Measurements from ENCODE around the gene MCRIP2.
"Not testable (repeated sequence)": the region's sequence is repeated elsewhere in the genome, so short reads cannot be mapped to it uniquely, and the experiment has no call there.

Gene MCRIP2, protein sequence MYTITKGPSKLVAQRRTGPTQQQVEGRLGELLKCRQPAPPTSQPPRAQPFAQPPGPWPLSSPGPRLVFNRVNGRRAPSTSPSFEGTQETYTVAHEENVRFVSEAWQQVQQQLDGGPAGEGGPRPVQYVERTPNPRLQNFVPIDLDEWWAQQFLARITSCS

DNA sequence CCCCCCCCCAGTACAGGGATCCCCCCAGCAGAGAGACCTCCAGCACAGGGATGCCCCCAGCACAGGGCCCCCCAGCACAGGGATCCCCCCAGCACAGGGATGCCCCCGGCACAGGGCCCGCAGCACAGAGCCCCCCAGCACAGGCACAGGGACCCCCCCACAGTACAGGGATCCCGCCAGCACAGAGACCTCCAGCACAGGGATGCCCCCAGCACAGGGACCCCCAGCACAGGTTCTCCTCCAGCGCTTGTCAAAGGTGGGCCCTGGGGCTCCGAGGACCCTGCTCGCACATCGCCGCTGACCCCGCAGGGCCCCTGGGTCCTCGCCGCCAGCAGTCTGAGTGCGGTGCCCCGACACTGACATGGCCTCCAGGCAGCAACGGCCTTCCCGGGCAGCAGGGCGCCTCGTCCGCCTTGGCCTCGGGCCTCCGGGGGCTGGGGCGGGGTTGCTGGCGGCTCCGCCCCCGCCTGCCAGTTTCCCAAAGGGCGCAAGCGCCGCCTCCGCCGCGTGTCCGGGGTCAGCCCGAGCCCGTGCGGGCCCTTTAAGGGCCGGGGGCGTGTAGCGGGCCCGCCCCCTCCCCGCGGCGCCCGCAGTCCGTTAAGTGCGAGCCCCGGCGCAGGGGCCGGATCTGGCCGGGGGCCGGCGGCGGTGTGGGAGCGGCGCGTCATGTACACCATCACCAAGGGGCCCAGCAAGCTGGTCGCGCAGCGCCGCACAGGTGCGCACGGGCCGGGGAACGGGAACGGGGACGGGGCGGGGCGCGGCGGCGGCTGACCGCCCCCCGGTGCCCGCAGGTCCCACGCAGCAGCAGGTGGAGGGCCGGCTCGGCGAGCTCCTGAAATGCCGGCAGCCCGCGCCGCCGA is at the start of gene MCRIP2:
Gene MCRIP2, plus strand, starts transcription at position 503 of the 863 bp plus-strand sequence. Its CDS starts 164 bp downstream, at position 667.
- peak; percentile 59 for DNase-seq

DNA sequence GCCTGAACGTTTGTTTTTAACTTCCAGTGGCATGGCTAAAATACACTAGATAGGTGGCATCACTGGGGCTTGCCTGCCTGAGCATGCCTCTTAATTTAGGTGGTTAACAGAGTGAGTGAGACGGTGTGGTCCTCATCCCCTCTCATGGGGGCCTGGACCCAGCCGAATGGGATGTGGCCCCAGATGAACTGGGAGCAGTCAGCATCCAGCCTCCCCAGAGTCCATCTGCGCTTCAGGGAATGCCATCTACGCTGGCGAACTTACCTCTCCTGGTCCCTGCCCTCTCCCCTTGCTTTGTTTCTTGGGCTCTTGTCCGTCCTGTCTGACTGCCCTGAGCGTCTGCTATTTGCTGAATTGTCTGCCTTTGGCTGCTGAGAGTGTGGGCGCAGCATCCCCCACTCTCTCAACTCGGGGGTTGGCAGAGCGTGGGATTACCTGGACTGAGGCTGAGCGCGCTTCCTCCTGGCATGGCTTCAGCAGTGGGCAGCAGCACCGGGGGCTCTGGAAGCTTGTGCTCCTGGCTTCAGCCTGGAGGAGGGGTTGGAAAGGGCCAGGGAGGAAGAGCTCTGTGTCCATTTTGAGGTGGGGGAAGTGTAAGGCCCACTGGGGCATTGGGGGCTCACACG is 49.6 kb upstream of the MCRIP2 start:
- DNase-seq = no peak

DNA sequence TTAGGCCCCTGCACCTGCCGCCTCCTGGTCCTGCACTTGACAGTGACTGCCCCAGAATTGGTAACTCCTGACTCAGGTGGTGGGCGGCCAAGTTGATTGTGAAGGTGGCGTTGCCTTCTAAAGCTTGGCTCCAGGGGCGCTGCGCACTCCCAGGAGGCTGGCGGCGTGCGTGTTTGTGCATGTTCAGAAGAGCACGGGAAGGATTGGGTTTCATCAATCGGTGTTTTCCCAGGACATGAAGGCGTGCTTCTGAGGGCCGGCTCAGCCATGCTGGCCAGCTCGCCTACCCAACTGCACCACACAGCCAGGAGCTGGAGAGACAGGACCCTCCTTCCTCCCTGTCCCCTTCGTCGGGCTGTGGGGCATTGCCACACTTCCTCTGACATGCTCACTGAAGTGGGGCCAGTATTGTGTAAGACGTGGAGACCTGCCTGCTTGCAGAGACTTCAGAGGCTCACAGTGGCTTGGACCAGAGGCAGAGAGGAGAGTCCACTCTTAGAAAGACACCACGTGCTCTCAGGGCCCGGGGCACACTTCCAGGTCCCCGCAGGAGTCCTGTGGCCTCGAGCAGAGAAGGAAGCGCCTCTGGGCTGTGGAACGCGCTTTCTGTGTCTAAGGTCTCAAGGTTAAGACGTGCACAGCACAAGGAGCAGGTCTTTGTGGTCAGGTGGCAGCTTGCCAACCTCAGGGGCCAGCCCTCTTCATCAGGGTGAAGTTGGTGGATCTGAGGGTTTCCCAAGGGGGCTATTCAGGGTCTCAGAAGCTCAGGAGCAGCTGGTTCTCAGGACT is 48.9 kb upstream of the MCRIP2 start:
- peak; percentile 25 for DNase-seq

DNA sequence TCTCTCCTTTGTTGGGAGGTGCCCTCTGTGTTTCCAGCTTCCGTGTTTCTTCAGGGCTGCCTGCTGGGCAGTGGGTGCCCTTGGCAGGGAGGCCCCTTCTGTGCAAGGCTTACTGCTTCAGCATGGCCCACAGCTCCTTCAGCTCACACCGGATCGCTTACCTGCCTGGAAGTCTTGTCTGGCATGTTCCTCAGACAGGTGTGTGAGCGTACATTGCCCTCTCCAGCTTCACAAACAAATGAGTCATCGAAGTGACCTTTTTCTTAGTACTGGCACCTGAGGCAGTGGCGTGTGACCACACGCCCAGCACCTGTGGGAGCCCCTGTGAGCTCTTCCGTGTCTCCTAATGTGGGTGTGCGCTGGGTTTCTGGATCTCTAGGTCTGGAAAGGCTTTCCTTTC is 48.2 kb upstream of the MCRIP2 start:
- no peak for DNase-seq

DNA sequence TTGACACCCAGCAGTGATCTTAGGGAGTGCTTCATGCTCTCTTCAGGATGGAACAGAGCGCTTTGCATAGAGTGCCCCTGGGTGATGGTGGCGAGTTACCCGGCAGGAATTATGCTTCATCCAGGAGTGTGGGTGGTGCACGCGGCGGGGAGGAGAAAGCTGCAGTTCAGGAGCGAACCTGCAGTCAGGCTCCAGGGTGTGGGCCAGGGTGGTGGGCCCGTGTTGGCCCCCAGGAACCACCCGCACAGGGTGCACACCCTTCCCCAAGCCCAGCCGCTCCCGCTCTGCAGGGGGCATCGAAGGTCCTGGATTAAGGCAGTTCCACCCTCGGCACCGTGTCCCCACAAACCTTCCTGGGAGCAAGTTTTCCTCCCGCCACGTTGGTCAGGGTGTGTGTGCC is 47.8 kb upstream of the MCRIP2 start:
- DNase-seq = no peak

DNA sequence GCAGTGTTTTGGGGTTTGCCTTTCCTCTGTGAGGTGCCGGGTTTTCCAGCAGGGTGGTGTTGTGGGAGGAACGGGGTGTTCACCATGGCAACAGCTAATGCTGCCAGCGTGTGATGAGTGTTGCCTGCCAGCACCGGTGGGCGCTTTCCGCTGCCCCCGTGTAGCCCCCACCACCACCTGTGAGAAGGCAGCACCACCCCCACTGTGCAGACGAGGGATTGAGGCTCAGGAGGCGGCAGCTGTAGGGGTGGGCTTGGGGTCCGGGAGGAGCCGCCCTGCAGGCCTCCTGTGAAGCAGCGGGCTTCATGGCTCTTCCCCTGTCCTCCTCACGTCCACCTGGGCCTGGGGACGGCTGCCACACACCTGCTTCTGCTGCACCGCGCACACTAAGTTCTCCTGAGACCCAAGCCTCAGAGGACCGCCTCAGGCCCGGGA is 46.5 kb upstream of the MCRIP2 start:
- DNase-seq = no peak

DNA sequence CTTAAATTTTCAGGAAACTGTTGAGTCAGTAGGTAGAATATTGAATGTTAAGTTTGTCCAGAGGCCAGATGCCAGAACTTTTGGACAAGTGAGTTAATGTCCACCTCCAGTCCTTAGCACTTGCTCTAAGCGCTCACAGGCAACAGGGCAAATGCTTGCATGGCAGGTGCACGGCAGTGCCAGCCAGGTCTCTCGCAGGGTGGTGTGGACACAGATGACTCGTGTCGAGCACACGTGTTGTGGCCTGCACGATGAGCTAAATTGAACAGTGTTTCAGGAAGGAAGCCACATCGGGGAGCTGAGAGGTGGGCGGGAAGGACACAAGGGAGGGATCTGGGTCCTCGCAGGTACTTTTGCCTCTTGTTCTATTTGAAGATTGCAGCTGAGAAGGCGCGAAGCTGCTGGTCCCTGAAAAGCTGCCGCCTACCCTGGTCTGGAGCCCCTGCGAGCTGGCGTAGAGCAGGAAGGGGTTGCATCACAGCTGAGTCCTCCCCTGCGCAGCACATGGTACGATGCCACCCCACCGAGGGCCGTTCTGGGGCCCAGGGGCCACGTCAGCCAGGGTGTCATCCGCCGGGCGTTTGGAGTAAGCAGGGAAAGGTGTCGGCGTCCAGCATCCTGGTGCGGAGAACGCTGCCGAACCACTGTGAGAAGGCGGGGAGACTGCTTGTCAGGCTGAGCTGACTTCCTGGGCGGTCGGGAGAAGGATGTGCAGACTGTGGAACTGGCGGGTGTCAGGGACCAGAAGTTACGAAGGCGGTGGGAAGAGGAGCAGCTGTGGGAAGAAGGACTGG is 45.5 kb upstream of the MCRIP2 start:
- DNase-seq = no peak

DNA sequence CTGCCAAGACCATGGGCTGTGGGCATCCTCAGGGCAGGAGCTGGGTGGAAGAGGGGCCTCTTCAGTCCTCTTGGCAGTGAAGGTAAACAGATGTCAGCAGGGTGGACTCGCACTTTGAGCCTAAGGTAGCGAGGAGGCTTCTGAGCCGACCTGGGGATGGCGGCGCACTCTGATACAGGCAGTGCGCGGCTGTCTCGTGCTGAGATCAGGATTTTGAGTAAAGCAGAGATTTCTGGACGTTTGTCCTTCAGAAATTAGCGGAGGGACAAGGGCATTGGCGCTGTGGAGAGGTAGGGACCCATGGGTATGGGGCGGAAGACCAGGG is 44.9 kb upstream of the MCRIP2 start:
- DNase-seq = no peak

DNA sequence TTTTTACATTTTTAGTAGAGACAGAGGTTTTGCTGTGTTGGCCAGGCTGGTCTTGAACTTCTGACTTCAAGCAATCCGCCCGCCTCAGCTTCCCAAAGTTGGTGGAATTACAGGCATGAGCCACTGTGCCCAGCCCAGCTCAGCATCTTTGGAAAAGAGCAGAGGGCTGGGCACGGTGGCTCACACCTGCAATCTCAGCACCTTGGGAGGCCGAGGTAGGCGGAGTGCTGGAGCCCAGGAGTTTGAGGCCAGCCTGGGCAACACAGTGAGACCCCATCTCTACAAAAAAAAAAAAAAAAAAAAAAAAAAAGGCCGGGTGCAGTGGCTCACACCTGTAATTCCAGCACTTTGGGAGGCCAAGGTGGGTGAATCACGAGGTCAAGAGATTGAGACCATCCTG is 44.0 kb upstream of the MCRIP2 start:
- not testable (repeated sequence) for DNase-seq

DNA sequence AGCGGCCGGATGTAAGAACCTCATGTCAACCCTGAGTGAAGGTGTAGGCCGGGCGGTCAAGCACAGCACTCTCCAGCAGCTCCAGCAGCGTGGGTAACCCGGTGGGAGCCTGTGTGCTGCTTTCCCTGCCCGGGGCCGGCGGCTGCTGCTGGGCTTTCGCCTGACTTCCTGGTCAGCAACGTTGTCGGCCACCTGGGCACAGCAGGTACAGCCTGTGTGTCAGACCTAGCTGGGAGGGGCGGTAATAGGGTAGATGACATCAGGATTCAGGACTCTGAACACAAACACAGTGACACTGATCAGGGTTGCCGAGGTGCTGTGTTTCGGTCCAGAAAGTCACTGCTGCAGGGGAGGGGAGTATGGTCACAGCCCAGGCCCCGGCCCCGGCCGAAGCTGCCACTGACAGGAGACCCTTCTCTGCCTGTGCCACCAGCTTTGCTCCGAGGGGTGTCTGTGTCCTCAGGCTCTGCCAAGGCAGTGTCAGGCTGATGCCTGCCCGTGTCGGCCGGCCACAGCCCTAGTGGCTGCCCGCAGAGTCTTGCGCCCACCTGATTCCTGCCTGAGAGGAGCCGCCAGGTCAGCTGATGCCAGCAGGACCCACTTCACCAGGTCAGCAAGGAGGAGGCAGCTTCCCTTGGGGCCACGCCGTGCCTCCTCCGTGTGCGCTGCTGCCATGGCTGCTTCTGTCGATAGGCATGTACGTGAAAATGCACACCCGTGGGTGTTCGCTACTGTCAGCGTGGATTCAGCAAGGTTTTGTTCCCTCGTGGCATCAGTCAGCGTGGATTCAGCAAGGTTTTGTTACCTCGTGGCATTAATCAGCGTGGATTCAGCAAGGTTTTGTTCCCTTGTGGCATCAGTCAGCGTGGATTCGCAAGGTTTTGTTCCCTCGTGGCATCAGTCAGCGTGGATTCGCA is 42.5 kb upstream of the MCRIP2 start:
- no peak for DNase-seq

DNA sequence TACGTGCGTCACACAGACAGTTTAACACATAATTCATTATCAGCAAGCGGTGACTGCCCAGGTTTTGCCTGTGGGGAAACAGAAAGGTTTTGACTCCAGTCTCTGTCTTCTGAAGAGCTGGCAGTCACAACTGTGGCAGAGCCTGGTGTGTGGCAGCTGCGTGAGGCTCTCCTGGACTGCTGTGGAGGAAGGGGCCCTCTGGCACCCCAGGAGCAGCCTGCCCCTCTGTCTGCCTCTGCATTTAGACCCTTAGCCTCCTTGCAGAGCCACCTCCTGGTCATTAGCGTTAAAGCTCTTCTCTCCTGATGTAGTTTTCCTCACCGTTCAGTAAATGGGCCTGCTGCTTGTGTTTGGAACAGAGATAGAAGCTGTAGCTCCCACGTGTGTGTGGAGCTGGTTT is 40.8 kb upstream of the MCRIP2 start:
- no peak for DNase-seq

DNA sequence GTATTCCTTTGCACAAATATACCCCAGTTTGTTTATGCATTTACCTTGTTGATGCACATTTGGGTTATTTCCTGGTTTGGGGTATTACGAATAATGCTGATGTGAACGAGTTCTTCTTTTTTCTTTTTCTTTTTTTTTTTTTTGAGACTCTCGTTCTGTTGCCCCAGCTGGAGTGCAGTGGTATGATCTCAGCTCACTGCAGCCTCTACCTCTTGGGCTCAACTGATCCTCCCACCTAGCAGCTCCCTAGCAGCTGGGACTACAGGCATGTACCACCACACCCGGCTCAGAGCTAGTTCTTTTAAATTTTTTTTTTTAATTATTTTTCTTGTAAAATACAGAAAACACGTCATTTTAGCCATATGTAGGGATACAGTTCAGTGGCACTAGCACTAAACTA is 37.7 kb upstream of the MCRIP2 start:
- DNase-seq = no peak

DNA sequence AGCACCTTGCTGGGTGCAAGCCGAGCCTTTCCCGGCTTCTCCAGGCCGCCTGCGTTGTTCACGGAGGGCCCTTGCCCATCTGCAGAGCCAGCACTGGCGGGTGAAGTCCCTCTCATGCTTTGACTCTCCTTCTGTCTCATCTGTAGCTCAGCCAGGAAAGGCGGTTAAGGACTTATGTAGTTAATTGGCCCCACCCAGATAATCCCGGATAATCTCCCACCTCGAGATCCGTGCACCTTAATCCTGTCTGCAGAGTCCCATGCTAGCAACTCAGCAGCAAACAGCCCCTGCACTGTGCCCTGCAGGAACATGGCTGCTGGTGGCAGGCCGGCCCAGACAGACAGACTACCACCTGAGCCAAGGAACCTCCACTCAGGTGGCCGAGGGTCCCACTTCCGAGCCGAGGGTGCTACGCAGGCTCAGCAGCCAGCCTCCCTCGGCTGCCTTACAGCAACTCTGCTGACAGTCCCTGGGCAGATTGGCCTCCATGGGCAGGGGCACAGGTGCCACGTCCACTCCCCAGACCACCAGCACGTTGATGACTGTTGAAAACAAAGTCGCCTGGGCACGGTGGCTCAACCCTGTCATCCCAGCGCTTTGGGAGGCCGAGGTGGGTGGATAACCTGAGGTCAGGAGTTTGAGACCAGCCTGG is 34.8 kb upstream of the MCRIP2 start:
- no peak for DNase-seq

DNA sequence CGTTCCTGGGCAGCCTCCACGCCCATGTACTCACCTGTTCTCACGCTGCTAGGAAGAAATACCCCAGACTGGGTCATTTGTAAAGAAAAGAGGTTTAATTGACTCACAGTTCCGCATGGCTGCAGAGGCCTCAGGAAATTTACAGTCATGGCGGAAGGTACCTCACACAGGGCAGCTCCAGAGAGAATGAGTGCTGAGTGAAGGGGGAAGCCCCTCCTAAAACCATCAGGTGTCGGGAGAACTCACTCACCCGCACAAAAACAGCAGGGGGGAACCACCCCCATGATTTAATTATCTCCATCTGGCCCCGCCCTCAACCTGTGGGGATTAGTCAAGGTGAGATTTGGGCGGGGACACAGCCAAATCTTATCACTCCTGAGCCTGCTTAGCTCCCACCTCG is 33.6 kb upstream of the MCRIP2 start:
- DNase-seq = no peak

DNA sequence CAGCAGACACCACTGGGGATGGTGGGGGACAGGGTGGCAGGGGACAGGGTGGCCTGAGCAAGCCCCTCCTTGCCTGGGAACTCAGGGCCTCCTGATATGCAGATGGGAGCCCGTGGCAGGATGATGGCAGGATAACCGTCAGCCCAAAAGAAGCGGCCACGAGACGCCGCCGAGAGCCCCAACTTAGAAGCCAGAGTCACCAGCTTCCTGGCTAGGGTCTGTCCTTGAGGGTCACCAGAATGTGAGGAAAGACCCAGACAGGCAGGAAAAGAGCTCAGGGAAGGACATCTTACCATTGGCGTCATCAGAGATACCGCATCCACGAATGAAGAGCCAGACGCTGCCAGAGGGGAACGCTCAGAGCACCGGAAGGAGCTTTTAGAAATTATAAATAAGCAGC is 32.3 kb upstream of the MCRIP2 start:
- no peak for DNase-seq

DNA sequence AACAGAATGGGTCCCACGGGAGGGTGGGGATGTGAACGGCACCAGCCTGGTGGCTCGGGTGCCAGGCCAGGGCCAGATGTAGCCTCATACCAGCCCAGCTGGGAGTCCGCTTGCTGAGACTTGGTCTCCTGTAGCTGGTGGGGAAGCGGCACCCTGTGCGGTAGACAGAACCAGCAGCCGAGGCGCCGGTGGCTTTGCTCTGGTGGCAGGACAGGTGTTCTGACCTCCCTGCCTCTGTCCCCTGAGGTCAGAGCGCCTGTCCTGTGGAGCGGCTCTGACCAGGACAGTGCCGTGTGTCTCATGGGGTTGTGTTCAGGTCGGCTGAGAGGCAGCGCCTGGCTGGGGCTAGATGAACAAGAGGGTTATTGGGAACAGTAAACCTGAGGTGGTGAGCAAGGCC is 31.6 kb upstream of the MCRIP2 start:
- no peak for DNase-seq

DNA sequence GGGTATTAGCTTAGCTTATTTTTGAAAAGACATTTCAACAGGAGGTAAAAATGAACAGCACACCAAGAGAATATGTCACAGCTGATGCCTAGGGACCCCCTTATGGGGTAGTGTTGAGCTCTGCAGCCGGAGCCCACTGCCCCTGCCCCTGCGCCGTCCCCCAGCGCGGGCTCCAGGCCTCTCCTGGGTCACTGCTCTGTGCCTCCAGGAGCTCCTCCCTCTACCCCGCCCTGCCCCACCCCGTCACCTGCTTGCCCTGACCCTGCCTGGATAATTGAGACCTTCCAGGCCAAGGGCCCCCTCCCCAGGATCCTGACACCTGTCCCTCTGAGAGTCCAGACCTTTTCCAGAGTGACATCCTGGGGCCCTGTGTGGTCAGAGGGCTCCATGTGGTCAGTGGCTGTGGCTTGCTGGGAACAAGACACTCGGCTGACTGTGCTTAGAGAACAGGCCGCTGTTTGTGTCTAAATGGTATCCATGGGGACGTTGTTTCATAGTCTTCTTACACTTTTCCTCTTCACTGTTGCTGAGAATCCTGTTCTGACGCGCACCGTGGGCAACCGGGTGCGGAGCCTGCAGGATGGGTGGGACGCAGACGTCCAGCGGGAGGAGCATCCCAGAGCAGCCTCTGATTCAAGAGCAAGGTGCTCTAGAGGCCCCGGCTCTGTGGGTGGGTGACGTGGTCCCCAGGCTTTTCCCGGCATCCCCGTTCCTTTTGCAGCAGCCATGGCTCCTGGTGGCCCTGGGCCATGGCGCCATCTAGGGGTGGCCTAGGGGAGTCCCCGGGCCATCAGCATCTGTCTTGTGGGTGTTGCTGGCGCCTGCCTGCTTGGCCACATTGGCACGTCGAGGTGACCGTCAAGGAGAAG is 30.9 kb upstream of the MCRIP2 start:
- DNase-seq = peak; percentile 38

DNA sequence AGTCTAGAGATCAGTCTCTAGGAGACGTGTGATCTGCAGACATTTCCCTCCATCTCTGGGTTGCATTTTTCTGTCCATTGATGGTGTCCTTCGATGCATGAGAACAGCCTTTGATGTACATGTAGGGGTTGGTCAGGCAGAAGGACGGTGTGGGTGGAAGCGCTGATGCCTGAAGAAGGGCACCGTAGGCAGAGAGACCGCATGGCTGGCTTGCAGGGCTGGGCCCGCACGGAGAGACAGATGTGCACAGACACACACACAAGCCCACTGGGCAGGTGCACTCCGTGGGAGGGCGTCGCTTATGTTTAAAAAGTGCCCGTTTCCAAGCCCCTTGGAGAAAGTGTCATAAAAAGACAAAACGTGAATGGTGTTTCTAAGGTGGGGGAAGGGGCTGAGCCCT is 26.5 kb upstream of the MCRIP2 start:
- no peak for DNase-seq

DNA sequence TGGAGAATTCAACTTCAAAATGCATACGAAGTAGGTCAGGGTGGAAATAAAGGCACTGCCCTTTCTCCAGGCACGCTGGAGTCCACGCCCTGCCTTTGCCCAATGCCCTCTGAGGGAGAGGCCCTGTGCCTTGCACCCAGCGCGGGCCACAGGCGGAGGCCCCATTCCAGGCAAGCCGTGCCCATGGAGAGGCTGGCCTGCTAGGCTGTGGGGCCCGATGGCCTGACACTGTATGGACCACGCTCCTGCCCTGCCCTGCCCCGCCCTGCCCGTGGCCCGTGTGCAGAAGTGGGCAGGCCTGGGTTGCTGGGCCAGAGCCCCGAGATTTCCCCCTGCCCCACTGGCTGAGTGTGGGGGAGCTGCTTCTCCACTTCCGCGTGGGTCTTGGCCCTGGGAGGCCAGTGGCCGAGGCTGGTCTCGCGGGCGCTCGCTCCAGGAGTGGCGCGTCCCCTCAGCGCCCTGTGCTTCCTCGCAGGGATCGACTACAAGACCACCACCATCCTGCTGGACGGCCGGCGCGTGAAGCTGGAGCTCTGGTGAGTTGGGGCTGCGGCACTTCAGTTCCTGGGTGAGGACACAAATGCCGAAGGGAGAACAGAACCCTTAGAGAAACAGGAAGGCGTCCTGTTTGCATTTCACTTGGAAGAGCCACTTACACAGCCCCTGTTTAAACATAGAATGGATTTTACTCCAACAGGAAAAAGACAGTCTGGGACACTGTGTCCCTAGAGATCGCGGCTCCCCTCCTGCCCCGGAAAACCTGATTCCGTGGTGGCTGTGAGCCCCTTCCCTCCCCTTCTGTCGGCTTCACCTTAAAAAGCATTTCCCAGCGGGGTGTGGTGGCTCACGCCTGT is 24.7 kb upstream of the MCRIP2 start:
- no peak for DNase-seq

All from CD4-positive, alpha-beta T cell treated with Interferon gamma for 1 hour (primary cell).